ENCODE results near the gene FBXW11.

- TF ChIP-seq CTCF (IDR thresholded peaks at IDR 0.05; ENCODE audit: insufficient read depth, low read depth, low read length) (no peak), EZH2 (IDR thresholded peaks at IDR 0.05; ENCODE audit: insufficient read depth, low read length) (no peak)
Observed at GRCh38 chr5:171980792-171981191, 25.6 kb downstream of the FBXW11 start.

Measured in astrocyte (in vitro differentiated cells and primary cell).